A549 (cell line): Measurements from ENCODE around the gene YPEL1.

Source experiments
- JUN ChIP-seq, 2 experiments: fragments of >200 bp; sonication (Bioruptor Twin); formaldehyde crosslinking; IDR thresholded peaks; 2 replicates in 1 of 2; 3 replicates in 1 of 2; pipeline ENCODE4 v1.6.1; 2016 to 2017
- MYC ChIP-seq: IDR thresholded peaks from 2 replicates; pipeline ENCODE4 v1.6.1; 2012; ENCODE audit warnings: mild to moderate bottlenecking, inconsistent platforms, low read length, improper control_type of control experiment, borderline replicate concordance
- TF ChIP-seq, protein P1 (sequence below): fragments of 150-350 bp; IDR thresholded peaks from 2 replicates; pipeline ENCODE4 v1.6.1; 2014; ENCODE audit warnings: low read depth, mild to moderate bottlenecking, low read length

DNA sequence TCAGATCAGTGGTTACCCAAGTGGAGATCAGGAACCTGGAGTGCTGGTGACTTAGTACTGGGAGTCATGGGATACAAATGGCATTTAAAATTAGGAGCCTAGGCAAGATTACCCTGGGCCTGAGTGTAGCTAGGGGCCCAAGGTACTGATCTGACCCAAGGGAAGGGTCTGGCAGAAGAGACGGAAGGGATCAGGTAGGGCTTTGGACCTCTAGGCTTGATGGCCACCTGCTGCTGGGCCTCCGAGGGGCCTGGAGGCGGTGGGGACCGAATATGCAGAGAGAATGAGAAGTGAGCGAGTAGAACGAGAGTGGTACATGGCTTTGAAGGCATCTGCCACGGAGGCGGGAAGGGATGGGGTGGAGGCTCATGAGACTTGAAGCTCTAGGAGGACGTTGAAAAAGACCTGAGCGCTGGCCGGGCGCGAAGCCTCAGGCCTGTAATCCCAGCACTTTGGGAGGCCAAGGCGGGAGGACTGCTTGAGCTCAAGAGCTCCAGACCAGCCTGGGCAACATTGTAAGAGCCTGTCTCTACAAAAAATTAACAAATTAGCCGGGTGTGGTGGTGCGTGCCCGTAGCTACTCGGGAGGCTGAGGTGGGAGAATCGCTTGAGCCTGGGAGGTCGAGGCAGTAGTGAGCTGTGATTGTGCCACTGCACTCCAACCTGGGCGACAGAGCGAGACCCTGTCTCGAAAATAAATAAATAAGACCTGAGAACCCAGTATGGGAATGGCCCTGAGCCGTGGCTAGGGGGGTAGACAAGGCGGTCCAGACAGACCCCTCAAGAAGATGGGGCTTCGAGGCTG lies 70.3 kb downstream of the YPEL1 start:
- TF ChIP-seq, protein P1, sequence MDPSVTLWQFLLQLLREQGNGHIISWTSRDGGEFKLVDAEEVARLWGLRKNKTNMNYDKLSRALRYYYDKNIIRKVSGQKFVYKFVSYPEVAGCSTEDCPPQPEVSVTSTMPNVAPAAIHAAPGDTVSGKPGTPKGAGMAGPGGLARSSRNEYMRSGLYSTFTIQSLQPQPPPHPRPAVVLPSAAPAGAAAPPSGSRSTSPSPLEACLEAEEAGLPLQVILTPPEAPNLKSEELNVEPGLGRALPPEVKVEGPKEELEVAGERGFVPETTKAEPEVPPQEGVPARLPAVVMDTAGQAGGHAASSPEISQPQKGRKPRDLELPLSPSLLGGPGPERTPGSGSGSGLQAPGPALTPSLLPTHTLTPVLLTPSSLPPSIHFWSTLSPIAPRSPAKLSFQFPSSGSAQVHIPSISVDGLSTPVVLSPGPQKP, result no peak
- TF ChIP-seq JUN (IDR thresholded peaks at IDR 0.05), result no peak
- no peak for TF ChIP-seq MYC
